Activated CD4-positive, alpha-beta T cell treated with anti-CD3 and anti-CD28 coated beads, Interleukin-2, amount 50 U/mL, for 16 hours (primary cell): Measurements from ENCODE around the gene FLOT2.
"Not testable (repeated sequence)": the region's sequence is repeated elsewhere in the genome, so short reads cannot be mapped to it uniquely, and the experiment has no call there.

Source experiments
- DNase-seq: peaks from one replicate; pipeline ENCODE4 v3.0.0-alpha.2; 2020

The FLOT2 gene

GRCh38 chr17:28867276-28867675 is 30.3 kb downstream of the FLOT2 start:
- no peak for DNase-seq

DNA sequence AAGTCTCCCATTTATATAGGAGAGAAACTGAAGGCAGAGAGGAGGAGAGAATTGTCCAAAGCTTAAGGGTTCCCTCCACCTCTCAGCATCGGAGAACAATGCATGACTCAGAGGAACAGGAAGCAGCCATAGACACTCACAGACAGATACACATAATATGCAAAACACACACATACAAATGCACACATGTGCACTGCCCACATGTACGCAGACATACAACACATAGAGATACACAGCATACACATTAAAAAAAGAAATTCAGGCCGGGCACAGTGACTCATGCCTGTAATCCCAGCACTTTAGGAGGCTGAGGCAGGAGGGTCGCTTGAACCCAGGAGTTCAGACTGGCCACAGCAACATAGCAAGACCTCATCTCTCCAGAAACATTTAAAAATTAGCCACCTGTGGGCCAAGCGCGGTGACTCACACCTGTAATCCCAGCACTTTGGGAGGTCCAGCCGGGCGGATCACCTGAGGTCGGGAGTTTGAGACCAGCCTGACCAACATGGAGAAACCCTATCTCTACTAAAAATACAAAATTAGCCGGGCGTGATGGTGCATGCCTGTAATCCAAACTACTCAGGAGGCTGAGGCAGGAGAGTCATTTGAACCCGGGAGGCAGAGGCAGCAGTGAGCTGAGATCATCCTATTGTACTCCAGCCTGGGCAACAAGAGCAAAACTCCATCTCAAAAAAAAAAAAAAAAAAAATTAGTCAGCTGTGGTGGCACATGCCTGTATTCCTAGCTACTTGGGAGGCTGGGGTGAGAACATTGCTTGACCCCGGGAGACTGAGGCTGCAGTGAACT is 31.4 kb downstream of the FLOT2 start:
- DNase-seq: no peak

- DNase-seq: no peak
These were observed 32.3 kb downstream of the FLOT2 start for GRCh38 chr17:28864991-28865849.

DNA sequence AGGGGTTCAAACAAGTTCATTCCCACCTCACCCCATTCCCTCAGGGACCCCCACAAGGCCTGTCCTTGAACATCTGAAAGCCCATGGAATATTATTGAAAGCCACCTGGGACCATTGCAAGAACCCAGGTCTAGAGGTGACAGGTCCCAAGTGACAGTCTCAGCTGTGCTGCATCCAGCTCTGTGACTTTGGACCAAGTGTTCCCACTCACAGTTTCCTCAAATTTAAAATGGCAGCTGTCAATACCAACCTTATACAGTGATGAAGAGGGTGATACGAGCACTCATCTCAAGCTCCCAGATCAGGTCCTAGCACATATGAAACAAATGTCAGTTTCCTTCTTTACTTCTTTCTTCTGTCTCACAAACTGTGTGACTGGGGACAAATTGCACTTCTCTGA is 33.6 kb downstream of the FLOT2 start:
- no peak for DNase-seq

DNA sequence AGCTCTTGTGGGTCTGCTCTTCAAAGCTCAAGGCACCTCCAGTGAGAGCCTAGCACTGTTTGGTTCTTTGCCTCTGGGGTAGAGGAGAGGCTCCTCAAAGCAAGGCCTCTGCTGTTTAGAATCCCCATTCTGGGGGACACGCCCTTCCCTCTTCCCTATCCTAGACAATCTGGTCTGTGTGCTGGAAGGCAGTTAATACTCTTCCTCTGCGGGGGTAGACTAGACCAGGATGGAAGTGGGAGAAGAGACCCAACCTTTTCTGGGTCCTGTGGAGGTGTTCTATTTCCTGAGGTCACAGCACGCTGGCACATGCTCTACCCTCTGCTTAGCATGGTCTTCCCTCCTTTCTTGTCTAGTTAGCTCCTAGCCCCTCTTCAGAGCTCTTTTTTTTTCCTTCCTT is 35.0 kb downstream of the FLOT2 start:
- DNase-seq: no peak

- DNase-seq: no peak
These were observed 35.9 kb downstream of the FLOT2 start for GRCh38 chr17:28861393-28862203.

GRCh38 chr17:28860363-28860808 is 37.1 kb downstream of the FLOT2 start:
- no peak for DNase-seq

GRCh38 chr17:28858801-28859355 is 38.7 kb downstream of the FLOT2 start:
- DNase-seq: no peak

GRCh38 chr17:28857905-28858800 is 39.4 kb downstream of the FLOT2 start:
- DNase-seq: no peak

- DNase-seq: no peak
These were observed 41.4 kb downstream of the FLOT2 start for GRCh38 chr17:28856028-28856574.

- no peak for DNase-seq
These were observed 42.2 kb downstream of the FLOT2 start for GRCh38 chr17:28855336-28855679.

DNA sequence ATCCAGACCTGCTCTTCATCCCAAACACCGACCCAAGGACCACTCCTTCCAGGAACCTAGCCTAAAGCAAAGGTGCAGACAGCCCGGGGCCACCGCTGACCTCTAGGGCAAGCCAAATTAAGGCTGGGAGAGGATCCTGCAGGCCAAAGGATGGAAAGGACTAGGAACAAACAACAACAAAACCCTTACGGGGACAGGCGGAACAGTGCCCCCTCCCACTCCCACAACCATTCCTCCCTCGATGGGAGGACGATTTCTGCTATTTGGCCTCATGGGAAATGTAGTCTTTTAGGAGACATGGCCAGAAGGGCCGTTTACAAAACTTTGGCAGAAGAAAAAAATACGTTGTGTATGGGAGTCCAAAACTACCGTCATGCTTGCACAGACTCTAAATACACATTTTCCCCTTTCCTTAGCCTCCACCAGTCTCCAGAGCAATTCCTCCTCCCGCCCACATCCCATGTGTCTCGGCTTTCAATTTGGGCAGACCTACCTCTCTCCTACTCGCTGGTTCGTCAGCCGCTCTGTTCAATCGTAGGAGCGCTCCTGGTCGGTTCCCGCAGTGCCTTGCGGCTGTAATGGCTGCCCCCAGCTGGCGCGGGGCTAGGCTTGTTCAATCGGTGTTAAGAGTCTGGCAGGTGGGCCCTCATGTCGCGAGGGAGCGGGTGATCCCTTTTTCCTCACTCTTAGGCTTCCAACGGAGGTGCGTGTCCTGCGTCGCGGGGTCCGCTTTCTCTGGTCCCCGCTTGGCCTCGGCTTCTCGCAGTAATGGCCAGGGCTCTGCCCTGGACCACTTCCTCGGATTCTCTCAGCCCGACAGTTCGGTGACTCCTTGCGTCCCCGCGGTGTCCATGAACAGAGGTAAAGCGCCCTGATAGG is 42.8 kb downstream of the FLOT2 start, which contains the start of gene ERAL1:
Gene ERAL1, plus strand, starts transcription at position 560 of the 879 bp plus-strand sequence. Its CDS starts 19 bp downstream, at position 579.
- DNase-seq: peak; percentile 90

DNA sequence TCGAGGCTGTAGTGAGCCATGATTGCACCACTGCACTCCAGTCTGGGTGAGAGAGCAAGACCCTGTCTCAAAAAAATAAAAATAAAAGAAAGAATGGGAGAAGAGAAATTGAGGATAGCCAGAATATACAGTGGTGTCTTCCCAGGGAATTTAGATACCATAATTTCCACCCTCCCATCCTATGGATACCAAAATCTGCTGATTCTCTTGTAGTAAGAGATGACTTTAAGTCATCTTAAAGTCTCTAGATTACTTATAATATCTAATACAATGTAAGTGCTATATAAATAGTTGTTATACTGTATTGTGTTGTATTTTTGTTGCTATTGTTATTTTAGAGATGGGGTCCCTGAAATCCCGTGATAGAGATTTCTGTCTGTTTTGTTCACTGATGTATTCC is 44.2 kb downstream of the FLOT2 start:
- no peak for DNase-seq

DNA sequence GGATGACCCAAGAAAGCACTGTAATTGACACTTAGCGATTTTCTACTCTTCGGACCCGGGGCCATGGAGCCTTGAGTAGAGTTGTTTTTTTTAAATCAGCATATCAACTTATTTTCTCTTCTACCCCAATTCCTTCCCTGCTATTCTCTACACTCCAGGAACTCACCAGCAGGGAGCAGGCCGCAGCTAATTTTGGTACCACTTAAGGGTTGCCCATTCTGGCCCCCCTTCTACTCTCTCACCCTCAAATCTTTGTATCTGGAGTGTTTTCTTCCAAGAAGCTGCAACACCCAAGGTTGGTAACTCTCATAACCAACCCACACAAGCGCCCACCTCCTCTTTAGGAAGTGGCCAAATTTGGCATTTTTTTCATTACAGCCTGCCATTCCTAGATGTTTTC is 48.3 kb downstream of the FLOT2 start:
- no peak for DNase-seq

DNA sequence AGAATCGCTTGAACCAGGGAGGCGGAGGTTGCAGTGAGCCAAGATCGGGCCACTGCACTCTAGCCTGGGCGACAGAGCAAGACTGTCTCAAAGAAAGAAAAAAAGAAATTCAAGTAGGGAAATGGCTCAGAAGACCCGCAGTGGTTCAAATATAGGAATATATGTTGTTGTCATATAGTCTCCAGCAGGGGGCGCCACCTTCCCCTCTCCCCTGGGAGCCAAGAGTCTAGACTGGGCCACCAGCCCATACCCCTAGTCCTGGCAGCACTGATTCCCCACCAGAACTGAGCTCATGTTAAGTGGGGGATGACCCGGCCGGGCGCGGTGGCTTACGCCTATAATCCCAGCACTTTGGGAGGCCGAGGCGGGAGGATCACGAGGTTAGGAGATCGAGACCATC is 48.9 kb downstream of the FLOT2 start:
- peak; percentile 52 for DNase-seq

- not testable (repeated sequence) for DNase-seq
These were observed 50.8 kb downstream of the FLOT2 start for GRCh38 chr17:28846699-28847098.

DNA sequence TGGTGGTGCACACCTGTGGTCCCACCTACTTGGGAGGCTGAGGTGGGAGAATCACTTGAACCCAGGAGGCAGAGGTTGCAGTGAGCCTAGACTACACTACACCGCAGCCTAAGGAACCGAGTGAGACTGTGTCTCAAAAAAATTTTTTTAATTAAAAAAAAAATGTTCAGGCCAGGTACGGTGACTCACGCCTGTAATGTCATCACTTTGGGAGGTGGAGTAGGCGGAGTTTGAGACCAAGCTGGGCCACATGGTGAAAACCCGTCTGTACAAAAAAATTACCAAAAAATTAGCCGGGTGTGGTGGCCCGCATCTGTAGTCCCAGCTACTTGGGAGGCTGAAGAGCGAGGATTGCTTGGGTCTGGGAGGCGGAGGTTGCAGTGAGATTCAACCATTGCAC is 51.3 kb downstream of the FLOT2 start:
- DNase-seq: no peak

DNA sequence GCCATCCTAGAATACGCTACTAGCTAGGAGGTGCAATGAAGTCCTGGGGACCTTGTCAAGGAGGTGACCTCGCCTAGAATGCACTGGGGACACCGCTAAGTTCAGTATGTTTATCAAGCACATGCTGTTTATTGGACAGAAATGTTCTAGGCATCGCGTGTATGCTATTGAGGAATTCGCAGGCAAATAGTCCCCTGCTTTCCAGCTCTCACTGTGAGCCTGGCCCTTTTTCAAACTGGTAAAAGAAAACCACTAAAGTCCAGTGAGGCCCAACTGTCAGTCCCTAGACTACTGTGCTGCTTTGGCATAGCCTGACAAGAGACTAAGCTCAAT is 53.8 kb downstream of the FLOT2 start:
- DNase-seq: no peak

DNA sequence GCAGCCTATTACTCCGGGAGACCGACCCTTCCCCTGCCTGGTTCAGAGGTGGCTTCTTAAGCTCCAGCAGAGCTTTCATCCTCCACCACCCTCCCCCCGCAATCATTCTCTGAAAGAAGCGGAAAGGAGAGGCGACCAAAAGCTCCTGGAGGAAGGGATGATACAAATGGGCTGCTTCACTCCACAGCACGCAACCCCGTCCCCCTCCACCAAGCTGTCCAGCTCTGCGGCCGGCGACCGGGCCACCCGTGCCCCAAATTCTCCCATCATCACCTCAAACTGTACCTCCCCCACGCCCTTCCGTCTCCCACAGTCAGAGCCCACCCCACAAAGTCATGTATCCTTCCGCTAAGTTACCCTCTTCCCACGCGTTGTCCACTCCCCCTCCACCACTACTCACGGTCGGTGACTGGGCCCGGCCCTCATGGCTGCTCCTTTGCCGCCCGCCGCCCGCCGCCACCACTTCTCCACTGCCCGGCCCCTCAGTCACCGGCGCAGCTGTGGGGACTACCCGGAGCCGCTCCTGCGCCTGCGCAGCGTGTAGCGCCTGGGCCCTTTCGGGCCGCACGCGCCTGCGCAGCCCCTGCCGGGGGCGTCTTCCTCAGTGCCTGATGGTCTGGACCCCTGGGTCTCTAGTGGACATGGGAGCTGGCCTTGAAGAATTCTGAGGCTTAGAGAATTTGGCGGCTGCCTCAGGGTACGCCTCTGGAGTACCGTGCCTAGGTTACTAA is 55.1 kb downstream of the FLOT2 start, which contains the start of gene FAM222B:
Gene FAM222B, minus strand, starts transcription at position 509 of the 731 bp plus-strand sequence. CDS start 76,123 bp downstream, outside the sequence.
- DNase-seq: peak; percentile 92

DNA sequence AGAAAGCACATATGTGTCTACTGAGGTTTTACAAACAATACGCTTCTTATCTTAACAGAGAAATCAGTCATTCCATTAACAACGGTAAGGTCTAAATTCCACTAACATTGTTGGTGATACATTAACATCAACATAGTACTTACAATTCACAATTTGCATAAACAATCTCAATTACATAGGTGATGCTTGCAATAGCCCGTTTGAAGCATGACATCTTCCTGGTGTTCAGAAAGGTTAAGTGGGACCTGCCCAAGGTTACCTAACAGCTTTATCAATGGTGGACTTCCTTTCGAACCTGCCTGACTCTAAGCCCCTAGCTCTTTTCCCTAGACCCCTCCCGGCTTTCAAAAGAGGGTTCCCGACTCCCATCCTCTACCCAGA is 55.6 kb downstream of the FLOT2 start:
- DNase-seq: peak; percentile 9
